HG02610 (cell line): ENCODE data around the gene MAML2.
A peak's percentile ranks its signal among the peaks of the same experiment; 100 is the strongest.

Source experiments
- ATAC-seq: cut with Tn5 transposase; IDR thresholded peaks from one replicate; pipeline ENCODE4 v1.9.1; 2021; ENCODE audit warnings: mild to moderate bottlenecking, moderate library complexity; ENCODE audit not compliant: unreplicated experiment

The MAML2 gene

GRCh38 chr11:96143041-96143521 lies 199.9 kb downstream of the MAML2 start:
- ATAC-seq: no peak

GRCh38 chr11:96141626-96142025 lies 201.4 kb downstream of the MAML2 start:
- ATAC-seq: no peak

- no peak for ATAC-seq
These were observed 203.3 kb downstream of the MAML2 start for GRCh38 chr11:96139691-96140090.

GRCh38 chr11:96137373-96137772 lies 205.6 kb downstream of the MAML2 start:
- no peak for ATAC-seq

- no peak for ATAC-seq
These were observed 206.2 kb downstream of the MAML2 start for GRCh38 chr11:96136613-96137298.

- no peak for ATAC-seq
These were observed 208.4 kb downstream of the MAML2 start for GRCh38 chr11:96134602-96135001.

GRCh38 chr11:96132437-96132836 lies 210.6 kb downstream of the MAML2 start:
- peak; percentile 70 for ATAC-seq

GRCh38 chr11:96130061-96130620 lies 212.9 kb downstream of the MAML2 start:
- peak; percentile 44 for ATAC-seq

GRCh38 chr11:96127596-96127959 lies 215.4 kb downstream of the MAML2 start:
- no peak for ATAC-seq

GRCh38 chr11:96126917-96127595 lies 215.9 kb downstream of the MAML2 start:
- ATAC-seq: no peak

GRCh38 chr11:96125400-96125799 lies 217.6 kb downstream of the MAML2 start:
- ATAC-seq: no peak

- ATAC-seq: no peak
These were observed 218.8 kb downstream of the MAML2 start for GRCh38 chr11:96124155-96124554.

GRCh38 chr11:96123301-96123700 lies 219.7 kb downstream of the MAML2 start:
- no peak for ATAC-seq

GRCh38 chr11:96122601-96123074 lies 220.4 kb downstream of the MAML2 start:
- no peak for ATAC-seq

GRCh38 chr11:96119211-96119610 lies 223.8 kb downstream of the MAML2 start:
- ATAC-seq: no peak

GRCh38 chr11:96116376-96116775 lies 226.6 kb downstream of the MAML2 start:
- ATAC-seq: no peak

- peak; percentile 57 for ATAC-seq
These were observed 228.6 kb downstream of the MAML2 start for GRCh38 chr11:96114178-96115064.

- no peak for ATAC-seq
These were observed 229.8 kb downstream of the MAML2 start for GRCh38 chr11:96113193-96113681.

- ATAC-seq: peak; percentile 88
These were observed 230.5 kb downstream of the MAML2 start for GRCh38 chr11:96112192-96113128.

- ATAC-seq: no peak
These were observed 231.7 kb downstream of the MAML2 start for GRCh38 chr11:96111308-96111707.
